Sigmoid colon (tissue), 7 donors: ENCODE measurements around the gene PRR22. TPM values are rescaled to one million over a fixed set of nuclear protein-coding genes. Genes with fewer than 3 reads are reported as not detected.

Source experiments
- DNase-seq: peaks from one replicate; pipeline ENCODE4 v3.0.0-alpha.2; 2019
- H3K27ac ChIP-seq, 4 donors: fragments of 200-600 bp; sonication (generic); one replicate each; pipeline ENCODE4 v1.5.1; 2016 to 2019; ENCODE audit warnings: mild to moderate bottlenecking in 1 of 4
- H3K27me3 ChIP-seq, 3 donors: fragments of 200-600 bp; sonication (generic); one replicate each; pipeline ENCODE4 v1.5.1; 2019; ENCODE audit warnings: mild to moderate bottlenecking in 1 of 3
- H3K36me3 ChIP-seq, 4 donors: fragments of 200-600 bp; sonication (generic); one replicate each; pipeline ENCODE4 v1.5.1; 2016 to 2019
- H3K4me1 ChIP-seq, 4 donors: fragments of 200-600 bp; sonication (generic); one replicate each; pipeline ENCODE4 v1.5.1; 2017 to 2019
- H3K4me3 ChIP-seq, 4 donors: fragments of 200-600 bp; sonication (generic); one replicate each; pipeline ENCODE4 v1.5.1; 2017 to 2019; ENCODE audit warnings: mild to moderate bottlenecking in 2 of 4, moderate library complexity in 1 of 4
- H3K9me3 ChIP-seq, 4 donors: fragments of 200-600 bp in 3 of 4; sonication (generic) in 3 of 4; one replicate each; pipeline versions ENCODE4 v1.5.1 to v1.6.1; 2013 to 2019
- EP300 ChIP-seq, 4 donors: sonication (generic); formaldehyde crosslinking; IDR thresholded peaks; one replicate each; pipeline ENCODE4 v1.6.1; 2017; ENCODE audit warnings: antibody characterized with exemption in 4 of 4
- POLR2A ChIP-seq, 2 donors: fragments of 450-650 bp; IDR thresholded peaks; one replicate each; pipeline ENCODE4 v1.6.1; 2016; ENCODE audit warnings: antibody characterized with exemption in 2 of 2, mild to moderate bottlenecking in 2 of 2, moderate library complexity in 2 of 2
- POLR2AphosphoS5 ChIP-seq, 4 donors: sonication (generic); formaldehyde crosslinking; IDR thresholded peaks; one replicate each; pipeline ENCODE4 v1.6.1; 2017; ENCODE audit warnings: antibody characterized with exemption in 4 of 4
- WGBS, 2 donors: extraction: QIAGEN DNeasy Blood & Tissue Kit; methylation state at CpG; one replicate each; pipeline ENCODE4 v1.1.7; 2013; 5-methylcytosine and 5-hydroxymethylcytosine counted together
- intact Hi-C: fragments of 100-400 bp; cut with DNase I; formaldehyde crosslinking; loops from one replicate; pipeline ENCODE4 v1.15.1; 2023
- polyA plus RNA-seq, 3 donors: library from polyadenylated mRNA; stranded (reverse); fragments of 200-250 nt; gene quantifications; one replicate each; pipeline ENCODE4 v1.2.3, GENCODE V29; 2013
- total RNA-seq, 4 donors: library from RNA; depleted of rRNA; stranded (reverse); fragments of >200 nt; gene quantifications; one replicate each; pipeline ENCODE4 v1.1.0, GENCODE V29; 2016
- TF ChIP-seq, protein P1 (sequence below), 4 experiments: fragments of 450-650 bp in 3 of 4; fragments of 200-600 bp in 1 of 4; IDR thresholded peaks; one replicate each; pipeline ENCODE4 v1.5.1; 2016 to 2019; ENCODE audit warnings: antibody characterized with exemption in 4 of 4, mild to moderate bottlenecking in 3 of 4, moderate library complexity in 2 of 4
- donor health status: healthy with polysubstance abuse.
- donor health status: Bipolar disorder and iron deficiency.
- donor health status: healthy.

Gene PRR22
- 1 to 10 TPM in 1 of 4 donors, under 1 TPM in 1, not detected in 2; 0.71 to 1.1 TPM for total RNA-seq
- polyA plus RNA-seq = 1 to 10 TPM in 1 of 3 donors, under 1 TPM in 1, not detected in 1; 0.60 to 9.2 TPM

DNA sequence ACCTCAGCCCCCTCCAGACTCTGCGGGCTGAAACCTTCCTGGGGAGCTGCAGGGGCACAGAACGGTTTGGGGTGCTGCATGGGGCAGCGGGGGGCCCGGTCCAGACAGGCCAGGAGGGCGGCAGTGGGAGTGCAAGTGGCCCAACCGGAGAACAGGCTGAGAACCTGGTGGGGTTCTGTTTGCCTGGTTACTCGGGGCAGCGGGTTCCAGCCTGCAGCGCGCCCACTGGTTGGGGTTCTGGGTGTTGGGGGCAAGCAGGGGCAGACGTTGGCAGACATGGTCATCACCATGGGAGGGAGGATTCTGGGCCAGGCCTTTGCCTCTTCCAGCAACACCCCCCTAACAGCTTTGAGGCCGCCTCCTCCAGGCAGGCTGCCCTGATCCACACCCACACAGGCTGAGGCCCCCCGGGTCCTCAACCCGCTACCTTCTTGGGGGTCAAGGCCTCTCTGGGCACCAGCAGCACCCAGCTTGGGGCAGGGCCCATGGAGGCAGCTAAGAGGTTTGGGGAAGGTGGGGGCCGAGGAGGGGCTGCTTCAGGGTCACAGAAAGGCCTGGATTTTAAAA, at the start of gene PRR22:
Gene PRR22, minus strand, starts transcription at position 166 of the 567 bp plus-strand sequence. Its CDS starts 86 bp downstream, at position 80.
- H3K36me3 ChIP-seq = peaks cover 33 to 59% (median 46%) of the 10 kb centered on the region in 4 donors
- 89 to 94% methylated on average over 15 of the region's 15 CpGs for WGBS, 2 donors
- no peaks in the 10 kb centered on the region for H3K9me3 ChIP-seq
- H3K27ac ChIP-seq = no peak within 1 kb of the TSS
- H3K27me3 ChIP-seq = no peaks in the 10 kb centered on the region
- no peak within 1 kb of the TSS for H3K4me3 ChIP-seq
- TF ChIP-seq POLR2A (IDR thresholded peaks at IDR 0.05) = no peak
- TF ChIP-seq EP300 (IDR thresholded peaks at IDR 0.05) = no peak
- TF ChIP-seq, protein P1, sequence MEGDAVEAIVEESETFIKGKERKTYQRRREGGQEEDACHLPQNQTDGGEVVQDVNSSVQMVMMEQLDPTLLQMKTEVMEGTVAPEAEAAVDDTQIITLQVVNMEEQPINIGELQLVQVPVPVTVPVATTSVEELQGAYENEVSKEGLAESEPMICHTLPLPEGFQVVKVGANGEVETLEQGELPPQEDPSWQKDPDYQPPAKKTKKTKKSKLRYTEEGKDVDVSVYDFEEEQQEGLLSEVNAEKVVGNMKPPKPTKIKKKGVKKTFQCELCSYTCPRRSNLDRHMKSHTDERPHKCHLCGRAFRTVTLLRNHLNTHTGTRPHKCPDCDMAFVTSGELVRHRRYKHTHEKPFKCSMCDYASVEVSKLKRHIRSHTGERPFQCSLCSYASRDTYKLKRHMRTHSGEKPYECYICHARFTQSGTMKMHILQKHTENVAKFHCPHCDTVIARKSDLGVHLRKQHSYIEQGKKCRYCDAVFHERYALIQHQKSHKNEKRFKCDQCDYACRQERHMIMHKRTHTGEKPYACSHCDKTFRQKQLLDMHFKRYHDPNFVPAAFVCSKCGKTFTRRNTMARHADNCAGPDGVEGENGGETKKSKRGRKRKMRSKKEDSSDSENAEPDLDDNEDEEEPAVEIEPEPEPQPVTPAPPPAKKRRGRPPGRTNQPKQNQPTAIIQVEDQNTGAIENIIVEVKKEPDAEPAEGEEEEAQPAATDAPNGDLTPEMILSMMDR (IDR thresholded peaks at IDR 0.05) = no peak
- TF ChIP-seq POLR2AphosphoS5 (IDR thresholded peaks at IDR 0.05) = no peak
- DNase-seq = no peak
- intact Hi-C loops = no loop called here
- H3K4me1 ChIP-seq = peaks cover 0 to 1% (median under 1%) of the 10 kb centered on the region in 4 donors

DNA sequence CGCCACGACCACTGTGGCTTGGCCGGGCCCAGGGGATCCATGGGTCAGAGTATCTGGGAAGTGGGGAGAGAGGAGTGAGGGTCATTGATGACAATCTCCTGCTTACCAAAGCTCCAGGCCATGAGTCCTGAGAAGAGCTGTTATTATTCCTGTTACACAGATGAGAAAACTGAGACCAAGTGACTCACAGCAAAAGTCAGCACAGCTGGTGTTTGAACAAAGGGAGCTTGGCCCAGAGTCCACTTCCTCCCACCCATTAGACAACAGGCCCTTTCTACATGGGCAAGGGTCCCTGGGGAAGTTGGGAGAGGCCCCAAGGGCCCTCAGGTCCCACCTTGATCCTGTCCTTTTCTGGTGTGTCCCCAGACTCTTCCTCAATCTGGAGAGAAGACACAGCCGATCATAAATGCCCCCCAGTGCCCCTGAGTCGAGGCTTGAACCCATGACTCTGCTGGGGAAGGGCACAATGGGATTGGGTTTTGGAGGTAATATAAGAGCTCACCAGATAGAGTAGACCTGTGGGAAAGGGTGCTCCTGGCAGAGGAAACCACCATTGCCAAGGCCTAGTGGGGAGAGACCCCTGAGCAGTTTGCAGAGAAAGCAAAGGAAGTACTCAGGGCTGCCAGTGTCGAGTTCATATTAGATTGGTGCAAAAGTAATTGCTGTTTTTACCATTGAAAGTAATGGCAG, 48.1 kb upstream of the PRR22 start:
- Histone ChIP-seq H3K9me3 (no peaks in the 10 kb centered on the region), H3K36me3 (no peaks in the 10 kb centered on the region), H3K4me1 (peaks cover 0 to 20% (median 19%) of the 10 kb centered on the region in 4 donors), H3K4me3 (no peak overlapping the region), H3K27ac (no peak overlapping the region), H3K27me3 (peaks cover 0 to 5% (median 0%) of the 10 kb centered on the region in 3 donors)
- DNase-seq = no peak
- TF ChIP-seq POLR2A (IDR thresholded peaks at IDR 0.05) (no peak), POLR2AphosphoS5 (IDR thresholded peaks at IDR 0.05) (no peak), EP300 (IDR thresholded peaks at IDR 0.05) (no peak)
- TF ChIP-seq, protein P1 (IDR thresholded peaks at IDR 0.05) = no peak
- 91 to 93% methylated on average over 6 of the region's 6 CpGs for WGBS, 2 donors
- intact Hi-C loops = no loop called here

DNA sequence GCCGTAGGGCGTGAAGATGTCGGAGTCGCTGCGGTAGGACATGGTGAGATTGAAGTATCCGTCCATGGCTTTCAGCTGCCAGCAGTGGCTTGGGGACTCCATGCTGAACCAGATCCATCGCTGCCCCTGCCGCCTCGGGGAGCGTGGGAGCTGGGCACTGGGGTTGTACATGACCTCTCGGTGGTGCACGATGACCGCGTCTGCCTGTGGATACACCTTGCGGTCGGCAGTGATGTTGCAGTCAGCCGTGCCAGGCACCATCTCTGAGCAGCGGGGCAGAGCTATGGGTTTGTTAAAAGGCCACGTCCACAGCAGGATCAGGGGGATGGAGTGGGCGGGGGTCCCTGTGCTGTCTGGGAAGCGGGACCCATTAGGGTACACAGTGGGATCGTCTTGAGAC, 47.5 kb upstream of the PRR22 start:
- H3K27me3 ChIP-seq = peaks cover 0 to 5% (median 0%) of the 10 kb centered on the region in 3 donors
- H3K36me3 ChIP-seq = no peaks in the 10 kb centered on the region
- peaks cover 0 to 25% (median 23%) of the 10 kb centered on the region in 4 donors for H3K4me1 ChIP-seq
- 91 to 93% methylated on average over 22 of the region's 22 CpGs for WGBS, 2 donors
- no peak for DNase-seq
- intact Hi-C loops = no loop called here
- no peak overlapping the region for H3K27ac ChIP-seq
- H3K4me3 ChIP-seq = no peak overlapping the region
- TF ChIP-seq POLR2AphosphoS5 (IDR thresholded peaks at IDR 0.05) (no peak), EP300 (IDR thresholded peaks at IDR 0.05) (no peak), POLR2A (IDR thresholded peaks at IDR 0.05) (no peak)
- TF ChIP-seq, protein P1 (IDR thresholded peaks at IDR 0.05) = no peak
- H3K9me3 ChIP-seq = no peaks in the 10 kb centered on the region

DNA sequence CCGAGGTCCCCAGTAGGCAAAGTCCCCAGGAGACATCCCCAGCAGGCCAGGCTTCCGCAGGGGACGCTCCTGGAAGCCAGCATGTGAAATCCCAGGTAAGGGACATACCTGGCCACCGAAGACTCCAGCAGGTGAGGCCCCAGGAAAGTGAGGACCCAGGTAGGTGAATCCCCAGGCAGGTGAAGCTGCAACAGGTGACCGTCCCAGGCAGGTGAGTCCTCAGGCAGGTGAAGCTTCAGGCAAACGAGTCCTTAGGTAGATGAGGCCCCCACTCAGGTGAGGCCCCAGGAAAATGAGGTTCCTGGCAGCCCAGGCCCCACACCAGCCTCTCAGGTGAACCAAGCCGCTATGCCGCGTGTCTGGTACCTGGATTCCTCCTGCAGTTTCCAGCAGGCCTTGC, 46.6 kb upstream of the PRR22 start:
- Histone ChIP-seq H3K27me3 (peaks cover 0 to 5% (median 0%) of the 10 kb centered on the region in 3 donors), H3K27ac (no peak overlapping the region), H3K36me3 (no peaks in the 10 kb centered on the region), H3K4me3 (no peak overlapping the region), H3K9me3 (no peaks in the 10 kb centered on the region), H3K4me1 (peaks cover 0 to 34% (median 32%) of the 10 kb centered on the region in 4 donors)
- TF ChIP-seq EP300 (IDR thresholded peaks at IDR 0.05) (no peak), POLR2AphosphoS5 (IDR thresholded peaks at IDR 0.05) (no peak)
- intact Hi-C loops = no loop called here
- DNase-seq = no peak
- WGBS, 2 donors = 83 to 89% methylated on average over 9 of the region's 9 CpGs
